Ovary (tissue), 3 donors: Measurements from ENCODE around the gene CD244.

ENCODE experiments used
- CTCF ChIP-seq, 3 donors: fragments of 450-650 bp in 2 of 3; fragments of 200-600 bp in 1 of 3; IDR thresholded peaks; one replicate each; pipeline versions ENCODE4 v1.5.1 to v1.8.0; 2016 to 2022; ENCODE audit warnings: antibody characterized with exemption in 3 of 3, mild to moderate bottlenecking in 1 of 3
- POLR2A ChIP-seq: fragments of 450-650 bp; IDR thresholded peaks from one replicate; pipeline ENCODE4 v1.6.1; 2017; ENCODE audit warnings: antibody characterized with exemption, mild to moderate bottlenecking, moderate library complexity
- donor health status: DM: no; HTN: no; CAD: no.

GRCh38 chr1:160826546-160826945, 36.1 kb downstream of the CD244 start:
- no peak for TF ChIP-seq CTCF (IDR thresholded peaks at IDR 0.05)
- TF ChIP-seq POLR2A: no peak
